Thymus (tissue), 11 donors: ENCODE results near the gene SLC38A2. TPM values are rescaled to one million over a fixed set of nuclear protein-coding genes. Genes with fewer than 3 reads are reported as not detected.

Experiments used
- DNase-seq, 9 donors: peaks; one replicate each; pipeline ENCODE4 v3.0.0-alpha.2; 2013; ENCODE audit warnings: low spot score in 9 of 9, low read depth in 6 of 9, missing footprints in 1 of 9
- H3K27ac ChIP-seq, 2 donors: one replicate each; pipeline ENCODE4 v1.5.1; 2013; ENCODE audit warnings: control low read depth in 1 of 2, low read depth in 1 of 2, low read length in 1 of 2, mild to moderate bottlenecking in 1 of 2, moderate library complexity in 1 of 2
- H3K27me3 ChIP-seq, 2 donors: one replicate each; pipeline ENCODE4 v1.5.1; 2013; ENCODE audit warnings: low read length in 1 of 2; ENCODE audit not compliant: control insufficient read depth in 2 of 2, insufficient read depth in 1 of 2
- H3K36me3 ChIP-seq, 2 donors: one replicate each; pipeline ENCODE4 v1.5.1; 2013; ENCODE audit warnings: low read length in 1 of 2, mild to moderate bottlenecking in 1 of 2, moderate library complexity in 1 of 2; ENCODE audit not compliant: control insufficient read depth in 2 of 2, insufficient read depth in 2 of 2
- H3K4me1 ChIP-seq, 2 donors: one replicate each; pipeline ENCODE4 v1.5.1; 2013; ENCODE audit warnings: low read length in 2 of 2; ENCODE audit not compliant: control insufficient read depth in 2 of 2, insufficient read depth in 2 of 2
- H3K4me3 ChIP-seq, 2 donors: one replicate each; pipeline ENCODE4 v1.5.1; 2013; ENCODE audit warnings: low read length in 2 of 2, control low read depth in 1 of 2, mild to moderate bottlenecking in 1 of 2
- H3K9me3 ChIP-seq, 2 donors: one replicate each; pipeline ENCODE4 v1.5.1; 2013; ENCODE audit warnings: low read length in 1 of 2, mild to moderate bottlenecking in 1 of 2; ENCODE audit not compliant: control insufficient read depth in 2 of 2, insufficient read depth in 1 of 2
- WGBS: extraction: QIAGEN DNeasy Blood & Tissue Kit; methylation state at CpG from one replicate; pipeline ENCODE4 v1.1.7; 2013; 5-methylcytosine and 5-hydroxymethylcytosine counted together
- polyA plus RNA-seq: library from polyadenylated mRNA; stranded (reverse); fragments of 200-250 nt; gene quantifications from one replicate; pipeline ENCODE4 v1.2.3, GENCODE V29; 2013
- total RNA-seq: library from RNA; stranded (reverse); fragments of 120-200 nt; gene quantifications from one replicate; pipeline ENCODE4 v1.2.4, GENCODE V29; 2013
- donor health status: healthy.

SLC38A2 gene
- total and polyA plus RNA-seq, 2 donors: 137 to 144 TPM

- Histone ChIP-seq H3K36me3 (peaks cover 18 to 25% of the 10 kb centered on the region in 2 donors), H3K27ac (peak overlapping the region; percentile 90 to 94), H3K4me1 (peaks cover 16 to 18% of the 10 kb centered on the region in 2 donors), H3K4me3 (peak overlapping the region; percentile 98 to 100), H3K9me3 (no peaks in the 10 kb centered on the region), H3K27me3 (no peaks in the 10 kb centered on the region)
- peak in 5 of 9 donors; percentile 50 to 81 (median 63) for DNase-seq
- WGBS: 12% methylated on average over 37 of the region's 37 CpGs
Observed at GRCh38 chr12:46373301-46374296, 1.0 kb upstream of the SLC38A2 start.

- Histone ChIP-seq H3K4me3 (peak overlapping the region; percentile 98 to 100), H3K27ac (peak overlapping the region; percentile 96 to 97), H3K27me3 (no peaks in the 10 kb centered on the region), H3K36me3 (peaks cover 32 to 42% of the 10 kb centered on the region in 2 donors), H3K9me3 (no peaks in the 10 kb centered on the region), H3K4me1 (peaks cover 24 to 25% of the 10 kb centered on the region in 2 donors)
- DNase-seq: peak in 2 of 9 donors; percentile 40 to 63
- WGBS: under 1% methylated on average over 74 of the region's 74 CpGs
Observed at GRCh38 chr12:46371718-46372543, 642 bp downstream of the SLC38A2 start.

- peak in 7 of 9 donors; percentile 85 to 95 (median 90) for DNase-seq
- peaks cover 24 to 25% of the 10 kb centered on the region in 2 donors for H3K4me1 ChIP-seq
- 1% methylated on average over 54 of the region's 54 CpGs for WGBS
- H3K9me3 ChIP-seq: no peaks in the 10 kb centered on the region
- peak overlapping the region; percentile 98 to 100 for H3K4me3 ChIP-seq
- H3K27ac ChIP-seq: peak overlapping the region; percentile 96 to 97
- H3K27me3 ChIP-seq: no peaks in the 10 kb centered on the region
- peaks cover 37 to 51% of the 10 kb centered on the region in 2 donors for H3K36me3 ChIP-seq
Observed at GRCh38 chr12:46370792-46371717, 1.5 kb downstream of the SLC38A2 start.

GRCh38 chr12:46370380-46370734 is 2.2 kb downstream of the SLC38A2 start:
- DNase-seq: no peak
- WGBS: 46% methylated on average over 2 of the region's 2 CpGs
- Histone ChIP-seq H3K27me3 (no peaks in the 10 kb centered on the region), H3K4me1 (peaks cover 24 to 25% of the 10 kb centered on the region in 2 donors), H3K27ac (no peak overlapping the region), H3K4me3 (peak overlapping the region; percentile 98 to 100), H3K9me3 (no peaks in the 10 kb centered on the region), H3K36me3 (peaks cover 42 to 58% of the 10 kb centered on the region in 2 donors)

GRCh38 chr12:46369474-46370379 is 2.8 kb downstream of the SLC38A2 start:
- Histone ChIP-seq H3K27me3 (no peaks in the 10 kb centered on the region), H3K36me3 (peaks cover 42 to 64% of the 10 kb centered on the region in 2 donors), H3K27ac (peak overlapping the region in 1 of 2 donors; percentile 13), H3K4me3 (peak overlapping the region; percentile 98 to 100), H3K9me3 (no peaks in the 10 kb centered on the region), H3K4me1 (peaks cover 24 to 25% of the 10 kb centered on the region in 2 donors)
- 81% methylated on average over 7 of the region's 7 CpGs for WGBS
- DNase-seq: no peak

- Histone ChIP-seq H3K4me3 (peak overlapping the region; percentile 98 to 100), H3K36me3 (peaks cover 42 to 71% of the 10 kb centered on the region in 2 donors), H3K9me3 (no peaks in the 10 kb centered on the region), H3K27ac (no peak overlapping the region), H3K27me3 (no peaks in the 10 kb centered on the region), H3K4me1 (peaks cover 18 to 20% of the 10 kb centered on the region in 2 donors)
- DNase-seq: no peak
- WGBS: 86% methylated on average over 4 of the region's 4 CpGs
Observed at GRCh38 chr12:46369095-46369473, 3.5 kb downstream of the SLC38A2 start.

GRCh38 chr12:46368684-46369083 is 3.9 kb downstream of the SLC38A2 start:
- H3K27me3 ChIP-seq: no peaks in the 10 kb centered on the region
- peak overlapping the region in 1 of 2 donors; percentile 49 for H3K27ac ChIP-seq
- peaks cover 42 to 75% of the 10 kb centered on the region in 2 donors for H3K36me3 ChIP-seq
- H3K4me3 ChIP-seq: peak overlapping the region; percentile 98 to 100
- H3K4me1 ChIP-seq: peaks cover 14 to 16% of the 10 kb centered on the region in 2 donors
- WGBS: 31% methylated on average over 1 of the region's 1 CpG
- H3K9me3 ChIP-seq: no peaks in the 10 kb centered on the region
- no peak for DNase-seq
